NT2/D1 (cell line): ENCODE data around the gene DCAF11.

Experiments
- SUZ12 ChIP-seq: IDR thresholded peaks from 2 replicates; pipeline ENCODE4 v1.6.1; 2011; ENCODE audit not compliant: insufficient read length, insufficient read depth; ENCODE audit errors: extremely low read depth
- YY1 ChIP-seq: IDR thresholded peaks from 2 replicates; pipeline ENCODE4 v1.6.1; 2011; ENCODE audit not compliant: insufficient read length, insufficient read depth
- ZNF274 ChIP-seq: IDR thresholded peaks from 2 replicates; pipeline ENCODE4 v1.6.1; 2011; ENCODE audit warnings: mild to moderate bottlenecking, low read depth, low read length

DNA sequence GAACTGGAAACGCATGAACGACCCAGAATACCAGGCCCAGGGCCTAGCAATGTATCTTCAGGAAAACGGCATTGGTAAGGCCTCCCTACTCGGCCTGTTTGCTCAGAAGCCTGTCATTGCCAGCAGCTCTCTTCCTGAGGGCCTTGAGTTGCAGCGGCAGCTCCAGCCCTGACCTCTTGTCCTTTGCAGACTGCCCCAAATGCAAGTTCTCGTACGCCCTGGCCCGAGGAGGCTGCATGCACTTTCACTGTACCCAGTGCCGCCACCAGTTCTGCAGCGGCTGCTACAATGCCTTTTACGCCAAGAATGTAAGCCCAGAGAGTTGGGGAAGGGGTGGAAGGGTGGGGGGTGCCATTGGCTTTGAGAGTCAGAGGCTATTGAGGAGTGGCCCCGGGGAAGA is 42.8 kb downstream of the DCAF11 start:
- TF ChIP-seq SUZ12 (no peak), ZNF274 (no peak), YY1 (no peak)
